ENCODE results near the gene SAFB.
"Not testable (repeated sequence)": the region's sequence is repeated elsewhere in the genome, so short reads cannot be mapped to it uniquely, and the experiment has no call there.

The SAFB gene

DNA sequence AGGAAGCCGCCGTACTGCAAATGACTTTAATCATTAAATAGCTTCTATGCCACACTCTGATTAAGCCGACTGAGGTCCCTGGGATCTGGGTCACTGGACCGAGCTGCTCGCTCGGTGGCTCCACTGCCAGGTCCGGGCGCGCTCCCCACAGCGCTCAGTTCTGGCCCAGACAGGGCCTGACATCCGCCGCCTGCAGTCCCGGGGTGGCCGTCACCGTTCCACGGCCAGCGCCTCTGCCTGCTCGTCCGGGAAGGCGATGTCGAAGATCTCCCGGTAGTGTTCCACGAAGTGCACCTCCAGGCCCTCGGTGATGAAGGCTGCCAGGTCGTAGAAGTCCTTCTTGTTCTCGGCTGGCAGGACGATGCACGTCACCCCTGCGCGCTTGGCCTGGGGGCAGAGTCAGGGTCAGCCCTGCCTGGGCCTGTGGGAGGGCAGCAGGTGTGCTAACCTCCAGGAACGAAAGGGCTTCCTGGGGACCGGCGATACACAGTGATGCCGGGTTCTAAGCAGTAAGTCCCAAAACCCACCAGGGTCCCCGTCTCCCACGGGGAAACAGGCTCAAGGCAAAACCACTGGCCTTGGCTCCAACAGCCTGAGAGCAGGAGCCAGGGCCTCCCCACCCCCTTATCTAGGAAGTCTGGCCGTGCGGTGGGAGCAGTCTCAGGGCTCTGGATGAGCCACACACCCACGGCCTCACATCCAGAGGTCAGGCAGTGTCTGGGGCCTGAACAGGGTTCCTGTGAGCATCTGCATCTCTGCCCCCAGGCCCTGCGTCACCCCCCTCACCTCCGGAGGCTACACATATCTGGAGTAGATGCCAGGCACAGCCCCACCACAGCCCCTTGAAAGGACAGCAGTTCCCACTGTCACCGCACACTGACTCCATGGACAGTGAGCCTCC, 69.2 kb downstream of the SAFB start:
- peak overlapping the region; percentile 94 for H3K4me3 ChIP-seq (ENCODE audit: low read length)
- DNase-seq (ENCODE audit: low read depth, low spot score): no peak

DNA sequence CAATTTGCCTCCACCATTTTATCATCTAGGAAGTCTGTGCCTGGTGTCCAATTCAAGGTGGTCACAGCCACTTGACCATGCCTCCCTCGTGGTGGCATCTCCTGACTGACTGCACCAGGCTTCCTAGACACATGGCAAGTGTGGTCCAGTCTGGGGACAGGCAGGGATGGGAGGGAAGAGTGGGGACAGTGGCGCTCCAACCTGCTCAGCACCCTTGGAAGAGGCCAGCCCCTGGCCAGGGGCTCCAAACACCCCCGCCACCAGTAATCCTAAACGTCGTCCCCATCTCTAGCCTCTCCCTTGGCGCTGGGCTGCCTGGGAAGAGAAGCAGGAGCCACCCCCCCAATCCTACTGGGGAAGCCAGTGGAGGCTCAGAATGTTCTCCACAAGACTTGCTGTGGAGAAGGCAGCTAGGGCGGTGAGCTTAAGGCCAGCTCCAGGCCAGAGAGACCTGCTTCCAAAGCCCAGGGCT, 69.9 kb downstream of the SAFB start:
- no peak overlapping the region for H3K4me3 ChIP-seq (ENCODE audit: low read length)
- DNase-seq (ENCODE audit: low read depth, low spot score): no peak

DNA sequence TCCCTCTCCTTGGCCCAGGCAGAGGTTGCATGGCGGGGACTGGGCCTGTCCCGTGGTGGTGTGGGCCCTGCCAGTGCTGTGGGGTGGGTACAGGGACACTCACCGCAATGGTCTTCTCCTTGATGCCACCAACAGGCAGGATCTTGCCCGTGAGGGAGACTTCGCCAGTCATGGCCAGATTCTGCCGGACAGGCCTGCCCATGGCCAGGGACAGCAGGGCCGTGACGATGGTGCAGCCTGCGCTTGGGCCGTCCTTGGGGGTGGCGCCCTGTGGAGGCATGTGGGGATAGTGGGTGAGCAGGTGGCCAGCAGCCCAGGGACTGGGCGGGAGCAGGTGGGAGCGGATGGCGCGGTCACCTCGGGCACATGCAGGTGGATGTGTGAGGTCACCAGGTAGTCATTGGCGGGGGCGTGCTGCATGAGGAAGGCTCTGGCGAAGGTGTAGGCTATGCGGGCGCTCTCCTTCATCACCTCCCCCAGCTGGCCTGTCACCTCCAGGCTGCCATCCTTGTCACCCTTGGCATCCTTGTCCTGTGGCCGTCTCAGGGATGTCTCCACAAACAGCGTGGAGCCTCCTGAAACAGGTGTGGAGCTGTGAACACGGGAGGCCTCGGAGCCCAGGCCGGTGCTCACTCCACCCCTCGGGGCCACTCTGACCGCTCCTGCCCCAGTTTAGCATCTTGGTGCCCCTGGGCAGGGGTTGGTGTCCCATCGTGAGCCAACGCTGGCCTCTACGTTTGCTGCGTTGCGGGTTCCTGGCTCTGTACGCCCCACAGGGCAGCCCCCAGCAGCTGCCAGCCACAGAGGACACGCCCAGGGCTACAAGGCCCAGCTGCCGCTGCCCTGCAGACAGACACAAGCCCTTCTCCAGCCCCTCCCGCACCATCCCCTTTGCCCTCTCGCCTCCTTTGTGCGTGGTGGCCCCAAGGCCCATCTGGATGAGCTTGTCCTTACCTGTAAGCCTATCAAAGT, 70.6 kb downstream of the SAFB start:
- no peak overlapping the region for H3K4me3 ChIP-seq (ENCODE audit: low read length)
- DNase-seq (ENCODE audit: low read depth, low spot score): no peak

DNA sequence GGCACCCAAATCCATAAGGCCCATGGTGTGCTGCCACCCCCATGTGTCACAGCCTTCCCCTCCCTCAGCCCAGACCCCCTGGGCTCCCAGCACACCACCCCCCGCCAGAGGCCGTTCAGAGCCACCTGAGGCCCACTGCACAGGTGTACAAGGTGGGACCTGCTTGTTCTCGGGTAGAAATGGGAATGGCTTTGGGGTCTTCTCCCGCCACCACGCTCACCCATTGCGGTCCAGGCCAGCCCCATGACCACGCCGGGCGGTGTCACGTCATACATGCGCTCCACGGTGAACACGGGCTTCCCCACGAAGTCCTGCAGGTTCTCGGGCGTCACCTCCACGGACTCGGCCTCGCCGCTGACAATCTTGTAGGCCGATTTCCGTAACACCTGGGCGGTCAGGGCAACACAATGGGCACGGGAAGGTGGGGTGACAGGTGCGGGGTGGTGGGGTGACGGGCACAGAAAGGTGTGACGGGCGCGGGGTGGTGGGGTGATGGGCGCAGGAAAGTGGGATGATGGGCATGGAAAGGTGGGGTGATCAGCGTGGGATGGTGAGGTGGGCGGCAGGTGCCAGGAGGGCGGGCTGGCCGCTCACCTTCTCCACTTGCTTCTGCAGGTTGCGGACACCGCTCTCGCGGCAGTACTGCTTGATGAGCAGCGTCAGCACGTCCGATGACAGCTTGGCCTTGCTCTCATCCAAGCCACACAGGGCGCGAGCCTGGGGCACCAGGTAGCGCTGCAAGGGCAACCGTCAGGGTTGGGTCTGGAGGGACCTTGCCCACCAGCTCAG, 71.5 kb downstream of the SAFB start:
- H3K4me3 ChIP-seq (ENCODE audit: low read length): no peak overlapping the region
- no peak for DNase-seq (ENCODE audit: low read depth, low spot score)

DNA sequence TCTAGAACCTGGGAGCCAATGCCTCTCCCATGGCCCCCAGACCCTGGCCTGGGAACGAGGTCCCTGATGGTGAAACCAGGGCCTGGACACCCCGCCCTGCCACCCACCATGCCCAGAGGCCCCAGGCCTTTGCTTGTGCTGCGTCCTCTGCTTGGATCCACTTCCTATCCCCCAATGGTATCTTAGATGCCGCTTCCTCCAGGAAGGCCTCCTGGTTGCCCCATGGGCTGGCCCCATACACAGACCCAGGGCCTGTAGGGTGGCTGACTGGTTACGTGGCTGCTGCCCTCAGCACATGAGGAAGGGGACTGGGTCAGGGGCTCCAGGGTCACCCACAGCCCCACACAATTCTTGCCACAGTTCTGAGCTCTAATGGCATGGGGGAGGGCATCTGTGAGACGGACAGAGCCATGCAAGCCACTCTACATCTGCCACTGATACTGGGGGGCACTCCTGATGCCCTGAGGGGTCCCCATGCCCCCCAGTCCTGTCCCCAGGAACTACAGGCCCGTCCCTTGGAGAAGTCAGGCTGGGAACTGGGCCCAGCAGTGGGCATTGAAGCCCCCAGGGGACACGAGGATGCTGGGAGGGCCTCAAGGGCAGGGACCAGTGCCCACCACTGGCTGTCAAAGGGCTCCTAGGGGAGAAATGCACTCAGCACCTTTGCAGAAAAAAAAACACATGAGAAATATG, 72.2 kb downstream of the SAFB start:
- no peak for DNase-seq (ENCODE audit: low read depth, low spot score)
- H3K4me3 ChIP-seq (ENCODE audit: low read length): no peak overlapping the region

DNA sequence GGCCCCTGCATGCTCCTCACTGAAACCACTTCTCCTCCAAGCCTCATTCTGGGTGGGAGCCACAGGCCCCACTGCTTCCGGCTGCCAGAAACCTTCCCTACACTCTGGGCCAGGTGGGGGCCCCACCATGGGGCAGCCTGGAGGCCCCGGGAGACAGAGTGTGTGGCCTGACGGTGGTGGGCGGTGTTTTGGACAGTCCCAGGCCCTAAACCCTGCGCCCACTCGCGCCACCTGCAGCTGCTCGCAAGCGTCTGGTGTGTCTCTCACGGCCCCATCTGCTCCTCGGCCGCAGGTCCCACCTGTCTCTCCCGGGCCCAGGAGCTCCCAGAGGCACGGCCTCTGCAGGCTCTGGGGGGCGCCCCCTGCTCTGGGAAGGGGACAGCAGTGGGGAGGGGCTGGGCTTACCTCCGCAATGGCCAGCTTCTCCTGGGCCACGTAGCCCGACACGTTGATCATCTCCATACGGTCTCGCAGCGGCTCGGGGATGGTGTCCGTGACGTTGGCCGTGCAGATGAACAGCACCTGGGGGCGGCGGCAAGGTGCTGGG, 72.8 kb downstream of the SAFB start:
- H3K4me3 ChIP-seq (ENCODE audit: low read length): no peak overlapping the region
- DNase-seq (ENCODE audit: low read depth, low spot score): no peak

DNA sequence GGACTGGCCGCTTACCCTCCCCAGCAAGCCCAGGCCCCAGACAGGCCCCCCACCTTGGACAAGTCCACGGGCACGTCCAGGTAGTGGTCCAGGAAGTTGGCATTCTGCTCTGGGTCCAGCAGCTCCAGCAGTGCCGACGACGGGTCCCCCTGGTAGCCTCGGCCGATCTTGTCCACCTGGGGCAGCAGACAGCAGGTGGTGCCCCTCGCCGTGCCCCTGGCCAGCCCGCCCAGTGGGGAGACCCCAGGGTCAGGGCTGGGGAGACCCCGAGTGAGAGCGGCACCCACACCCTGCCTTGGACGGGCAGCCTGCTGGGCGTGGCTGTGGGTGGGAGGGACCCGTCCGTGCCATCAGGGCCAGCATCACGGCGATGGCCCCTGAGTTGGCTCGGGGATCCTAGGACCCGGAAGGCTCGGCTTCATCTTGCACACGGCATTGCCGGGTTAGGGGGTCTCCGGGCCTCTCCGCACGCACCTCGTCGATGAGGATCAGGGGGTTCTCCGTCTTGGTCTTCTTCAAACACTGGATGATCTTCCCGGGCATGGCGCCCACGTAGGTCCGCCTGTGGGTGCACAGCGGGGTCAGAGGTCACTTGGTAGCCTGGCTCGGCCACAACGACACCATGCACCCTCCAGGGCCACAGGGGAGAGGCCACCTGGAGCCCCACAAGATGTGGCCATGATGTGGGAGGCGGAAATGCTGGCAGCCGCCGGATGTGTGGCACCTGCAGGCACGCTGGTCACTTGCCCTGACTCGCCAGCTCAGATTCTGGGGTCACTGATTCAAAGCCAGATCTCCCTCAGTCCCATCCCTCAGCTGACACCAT, 73.5 kb downstream of the SAFB start:
- DNase-seq (ENCODE audit: low read depth, low spot score): no peak
- H3K4me3 ChIP-seq (ENCODE audit: low read length): no peak overlapping the region

DNA sequence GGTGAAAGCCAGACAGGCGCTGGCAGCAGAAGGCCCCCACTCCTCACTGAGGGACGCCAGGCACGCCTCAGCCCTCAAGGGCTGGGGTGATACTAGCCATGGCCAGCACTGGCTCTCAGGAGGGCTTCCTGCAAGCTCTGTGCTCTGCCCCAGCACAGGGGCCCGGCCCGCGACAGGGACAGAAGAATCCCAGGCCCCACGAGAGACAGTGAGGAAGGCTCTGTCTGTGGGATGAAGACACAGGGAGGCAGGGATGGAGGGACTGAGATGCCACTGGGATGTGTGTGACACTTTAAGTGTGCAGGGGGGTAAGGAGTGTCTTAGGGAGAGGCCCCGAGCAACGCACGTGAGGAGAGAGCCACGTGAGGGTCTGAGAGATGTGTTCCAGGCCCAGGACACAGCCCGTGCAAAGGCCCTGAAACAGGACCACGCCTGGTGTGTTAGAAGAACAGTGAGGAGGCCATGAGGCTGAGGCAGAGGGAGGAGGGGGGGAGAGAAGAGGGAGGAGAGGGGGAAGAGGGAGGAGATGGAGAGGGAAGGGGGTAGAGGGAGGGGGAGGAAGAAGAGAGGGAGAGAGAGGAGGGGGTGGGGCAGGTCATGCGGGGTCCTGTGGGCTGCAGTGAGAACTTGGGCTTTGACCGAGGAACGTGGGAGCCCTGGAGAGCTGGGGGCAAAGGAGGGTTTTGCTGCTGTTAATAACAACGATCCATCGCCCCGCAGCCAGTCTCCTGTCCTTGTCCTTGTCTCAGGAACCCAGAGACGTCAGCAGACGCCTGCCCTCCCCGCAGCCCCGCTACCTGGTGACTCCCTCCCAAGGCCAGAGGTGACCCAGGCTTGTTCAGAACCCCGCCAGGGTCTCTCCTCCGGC, 74.4 kb downstream of the SAFB start:
- no peak for DNase-seq (ENCODE audit: low read depth, low spot score)
- H3K4me3 ChIP-seq (ENCODE audit: low read length): no peak overlapping the region

DNA sequence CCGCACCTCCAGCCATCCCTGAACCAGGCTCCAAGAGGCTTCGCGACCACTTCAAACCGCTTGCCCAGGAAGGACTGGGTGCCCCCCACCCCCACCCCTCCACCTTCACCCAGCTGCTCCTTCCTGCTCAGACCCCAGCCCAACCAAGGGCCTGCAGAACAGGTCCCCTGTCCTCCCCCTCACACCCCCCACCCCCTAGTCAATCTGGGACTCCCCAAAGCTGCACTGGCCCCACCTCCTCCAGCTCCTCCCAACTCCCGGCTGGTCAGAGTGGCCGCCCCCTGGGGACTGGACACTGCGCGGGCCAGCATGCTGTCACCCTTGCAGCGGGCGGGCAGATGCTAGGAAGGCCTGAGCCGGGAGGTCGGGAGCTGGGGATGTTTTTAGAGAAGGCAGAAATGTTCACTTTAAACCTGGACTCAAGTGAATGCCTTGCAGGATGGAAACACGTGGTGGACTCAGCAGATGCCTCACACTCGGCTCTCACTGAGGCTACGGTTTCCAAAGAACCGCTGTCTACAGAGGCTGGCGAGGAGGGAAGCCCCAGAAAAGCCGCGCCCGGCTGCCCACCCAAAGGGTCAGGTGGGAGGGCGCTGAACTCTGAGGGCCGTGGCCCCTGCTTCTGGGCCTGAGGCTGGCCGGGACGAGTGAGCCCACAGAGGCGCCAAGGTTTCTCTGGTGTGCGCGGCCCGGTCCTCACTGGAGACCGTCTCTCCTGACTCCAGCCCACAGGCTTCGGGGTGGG, 75.2 kb downstream of the SAFB start:
- DNase-seq (ENCODE audit: low read depth, low spot score): no peak
- H3K4me3 ChIP-seq (ENCODE audit: low read length): no peak overlapping the region

DNA sequence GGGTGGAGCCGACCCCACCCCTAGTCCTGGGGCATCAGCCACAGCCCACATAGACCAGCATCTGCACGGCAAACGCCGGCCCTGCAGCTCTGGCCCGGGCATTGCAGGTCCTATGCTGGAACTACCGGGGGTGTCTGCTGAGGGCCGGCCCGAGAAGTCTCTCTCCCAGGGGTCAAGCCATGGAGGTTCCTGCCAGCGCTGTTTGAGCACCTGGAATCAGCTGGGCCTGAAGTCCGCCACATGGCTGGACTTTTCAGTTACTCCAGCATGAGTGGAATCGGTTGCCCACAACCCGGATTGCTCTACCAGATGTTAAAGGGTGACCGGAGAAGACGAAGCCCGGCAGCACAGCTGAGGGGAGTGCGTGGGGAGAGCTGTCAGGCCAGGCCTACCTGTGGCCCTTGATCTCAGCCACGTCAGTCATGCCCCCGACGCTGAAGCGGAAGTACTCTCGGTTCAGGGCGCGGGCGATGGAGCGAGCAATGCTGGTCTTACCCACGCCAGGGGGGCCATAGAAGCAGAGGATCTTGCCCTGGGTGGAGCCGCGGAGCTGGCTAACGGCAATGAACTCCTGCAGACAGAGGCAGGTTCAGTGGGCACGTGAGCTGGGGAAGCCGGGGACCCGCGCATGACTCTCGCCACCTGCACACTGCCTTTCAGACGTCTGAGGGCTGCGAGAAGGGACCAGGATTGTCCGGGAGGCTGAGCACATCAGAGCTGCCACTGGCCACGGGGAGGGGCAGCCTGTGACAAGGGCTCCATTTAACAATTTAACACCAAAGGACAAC, 75.9 kb downstream of the SAFB start:
- no peak overlapping the region for H3K4me3 ChIP-seq (ENCODE audit: low read length)
- no peak for DNase-seq (ENCODE audit: low read depth, low spot score)

DNA sequence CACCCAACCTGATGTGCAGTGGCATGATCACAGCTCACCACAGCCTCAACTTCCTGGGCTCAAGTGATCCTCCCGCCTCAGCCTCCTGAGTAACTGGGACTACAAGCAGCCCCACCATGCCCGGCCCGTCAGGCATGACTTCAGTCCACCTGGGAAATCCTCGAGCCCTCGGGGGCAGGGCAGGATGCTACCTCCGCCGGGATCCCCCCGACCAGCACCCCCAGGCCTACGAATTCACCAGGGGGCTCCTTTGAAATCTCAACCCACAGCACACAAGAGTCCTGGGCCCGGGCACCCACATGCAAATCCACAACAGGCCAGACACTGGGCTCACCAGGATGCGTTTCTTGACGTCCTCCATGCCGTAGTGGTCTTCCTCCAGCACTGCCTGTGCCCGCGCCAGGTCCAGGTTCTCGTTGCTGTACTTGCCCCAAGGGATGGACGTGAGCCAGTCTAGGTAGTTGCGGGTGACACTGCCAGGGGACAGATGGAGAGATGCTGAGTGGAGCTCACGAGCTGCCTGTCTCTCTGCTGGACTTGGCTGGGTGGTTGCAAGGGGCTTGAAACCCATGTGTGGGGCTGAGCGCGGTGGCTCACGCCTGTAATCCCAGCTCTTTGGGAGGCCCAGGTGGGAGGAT, 77.7 kb downstream of the SAFB start:
- no peak for DNase-seq (ENCODE audit: low read depth, low spot score)
- H3K4me3 ChIP-seq (ENCODE audit: low read length): no peak overlapping the region

DNA sequence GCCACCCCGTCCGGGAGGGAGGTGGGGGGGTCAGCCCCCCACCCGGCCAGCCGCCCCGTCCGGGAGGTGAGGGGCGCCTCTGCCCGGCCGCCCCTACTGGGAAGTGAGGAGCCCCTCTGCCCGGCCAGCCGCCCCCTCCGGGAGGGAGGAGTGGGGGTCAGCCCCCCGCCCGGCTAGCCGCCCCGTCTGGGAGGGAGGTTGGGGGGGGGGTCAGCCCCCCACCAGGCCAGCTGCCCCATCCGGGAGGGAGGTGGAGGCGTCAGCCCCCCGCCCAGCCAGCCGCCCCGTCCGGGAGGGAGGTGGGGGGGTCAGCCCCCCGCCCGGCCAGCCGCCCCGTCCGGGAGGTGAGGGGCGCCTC, 79.1 kb downstream of the SAFB start:
- DNase-seq (ENCODE audit: low read depth, low spot score): not testable (repeated sequence)

DNA sequence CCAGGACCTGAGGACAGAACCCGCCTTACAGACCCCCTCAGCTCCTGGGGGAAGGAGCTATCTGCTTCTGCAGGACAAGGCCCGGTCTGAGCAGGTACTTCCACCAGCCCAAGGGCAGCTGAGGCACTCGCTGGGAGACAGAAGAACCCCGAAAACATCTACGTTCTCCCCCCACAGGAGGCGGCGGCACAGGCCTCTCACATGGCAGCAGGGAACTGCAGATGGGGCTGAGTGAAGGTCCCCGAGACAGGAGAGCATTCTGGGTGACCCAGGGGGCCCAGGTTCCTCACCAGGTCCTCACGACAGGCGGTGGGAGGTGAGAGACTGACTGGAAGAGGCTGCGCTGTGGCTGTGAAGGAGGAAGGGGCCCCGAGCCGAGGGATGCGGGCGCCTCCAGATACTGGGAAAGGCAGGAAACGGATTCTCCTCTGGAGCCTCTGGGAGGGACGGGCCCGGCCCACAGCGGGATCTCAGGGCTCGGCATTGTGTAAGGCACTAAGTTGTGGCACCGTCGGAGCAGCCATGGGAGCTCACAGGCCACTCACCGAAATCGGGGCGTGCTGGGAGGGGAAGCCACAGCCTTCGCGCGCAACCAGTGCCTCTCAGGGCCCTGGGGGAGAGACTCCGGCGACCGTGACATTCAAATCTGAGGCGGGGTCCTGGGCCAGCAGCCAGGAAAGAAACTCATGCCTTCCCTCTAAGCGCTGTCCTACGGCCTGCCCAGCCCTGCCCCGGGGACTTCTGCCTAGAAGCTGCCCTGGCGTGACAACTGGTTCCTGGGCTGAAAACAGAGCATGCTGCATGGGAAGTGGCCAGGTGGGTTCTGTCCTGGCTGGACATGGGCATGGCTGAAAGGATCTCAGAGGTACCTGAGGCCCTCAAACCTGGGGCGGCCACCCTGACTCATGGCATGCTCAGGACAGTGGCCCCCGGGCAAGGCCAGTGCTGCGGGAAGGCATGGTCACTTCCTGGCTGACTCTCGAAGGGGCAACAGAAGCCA, 81.2 kb downstream of the SAFB start:
- no peak for DNase-seq (ENCODE audit: low read depth, low spot score)
- no peak overlapping the region for H3K4me3 ChIP-seq (ENCODE audit: low read length)

More for the DNA sequence above, 79.1 kb downstream of the SAFB start:
- H3K4me3 ChIP-seq (ENCODE audit: low read length): not testable (repeated sequence)

DNA sequence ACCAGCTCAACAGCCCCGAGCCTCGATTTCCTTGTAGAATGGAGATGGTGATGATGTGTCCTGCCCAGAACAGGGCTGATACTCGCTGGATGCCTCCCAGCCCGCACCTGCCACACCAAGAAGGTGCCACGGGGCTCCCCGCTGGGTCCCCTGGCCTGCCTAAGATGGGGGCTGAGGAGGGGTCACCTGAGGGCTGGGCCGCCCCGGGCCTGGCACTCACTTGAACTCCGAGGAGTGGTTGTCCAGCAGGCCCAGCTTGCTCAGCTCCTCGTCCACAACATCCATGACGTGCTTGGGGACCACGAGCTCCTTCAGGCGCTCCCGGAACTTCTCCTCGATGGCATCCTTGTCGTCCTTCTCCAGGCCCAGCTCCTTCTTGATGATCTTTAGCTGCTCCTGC, 82.7 kb downstream of the SAFB start:
- H3K4me3 ChIP-seq (ENCODE audit: low read length): no peak overlapping the region
- DNase-seq (ENCODE audit: low read depth, low spot score): no peak
